ENCODE measurements around the gene SOX6. TPM values are rescaled to one million over a fixed set of nuclear protein-coding genes. Genes with fewer than 3 reads are reported as not detected.
A peak's percentile ranks its signal among the peaks of the same experiment; 100 is the strongest.

Gene SOX6
- total and polyA plus RNA-seq, 2 of the 13 experiments (the other 11 are each of a cell fraction or from before 2014, with no cell fraction given), result 2.6 to 11.2 TPM

DNA sequence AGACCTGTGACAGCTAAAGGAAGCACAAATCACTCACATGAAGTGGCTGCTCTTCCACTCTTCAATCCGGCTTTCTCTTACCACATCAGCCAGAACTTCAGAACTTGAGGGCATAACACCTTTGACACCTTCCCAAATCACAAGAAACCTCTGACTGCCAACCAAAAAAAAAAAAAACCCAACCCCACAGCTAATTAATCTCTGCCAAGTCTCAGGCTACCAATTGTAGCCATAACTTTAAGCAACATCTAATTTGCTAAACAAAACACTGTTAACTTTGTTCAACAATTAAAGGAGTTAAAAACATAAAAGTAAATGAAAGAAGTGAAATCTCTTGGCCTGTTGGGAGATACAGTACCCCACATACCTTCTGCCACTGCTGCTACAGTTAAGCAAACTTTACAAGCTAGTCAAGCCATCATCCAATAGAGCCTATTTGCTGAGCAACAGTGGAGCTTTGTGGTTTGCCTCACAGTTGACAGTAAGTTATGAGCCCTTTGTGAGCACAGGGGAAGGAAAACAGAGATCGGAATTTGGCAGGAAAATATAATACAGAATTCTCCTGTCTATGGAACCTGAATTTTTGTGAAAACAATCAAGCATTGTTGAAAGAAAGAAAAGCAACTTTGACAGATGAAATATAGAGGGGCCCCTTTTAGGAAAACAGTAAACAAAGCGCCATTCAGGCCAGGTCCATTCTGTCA lies at the start of gene SOX6 (continued):
- no peak for TF ChIP-seq SRSF9 (IDR thresholded peaks at IDR 0.05; ENCODE audit: borderline replicate concordance, insufficient read depth, low read depth, low read length, poor library complexity, severe bottlenecking)
- TF ChIP-seq ZSCAN9 (CRISPR knock-in tag; IDR thresholded peaks at IDR 0.05; ENCODE audit: borderline replicate concordance), result no peak
- TF ChIP-seq, protein P1, sequence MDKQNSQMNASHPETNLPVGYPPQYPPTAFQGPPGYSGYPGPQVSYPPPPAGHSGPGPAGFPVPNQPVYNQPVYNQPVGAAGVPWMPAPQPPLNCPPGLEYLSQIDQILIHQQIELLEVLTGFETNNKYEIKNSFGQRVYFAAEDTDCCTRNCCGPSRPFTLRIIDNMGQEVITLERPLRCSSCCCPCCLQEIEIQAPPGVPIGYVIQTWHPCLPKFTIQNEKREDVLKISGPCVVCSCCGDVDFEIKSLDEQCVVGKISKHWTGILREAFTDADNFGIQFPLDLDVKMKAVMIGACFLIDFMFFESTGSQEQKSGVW (CRISPR knock-in tag; IDR thresholded peaks at IDR 0.05; ENCODE audit: borderline replicate concordance), result no peak
- no peak for TF ChIP-seq TCF12 (IDR thresholded peaks at IDR 0.05)
- no peak for TF ChIP-seq TCF12 (CRISPR knock-in tag; IDR thresholded peaks at IDR 0.05)
- 0 out of 2 replicates have a peak, but pooled peaks have one; percentile 49 for TF ChIP-seq POLR2G (IDR thresholded peaks at IDR 0.05; ENCODE audit: low read depth, low read length)
- TF ChIP-seq HOXA5 (CRISPR knock-in tag; IDR thresholded peaks at IDR 0.05), result no peak
- TF ChIP-seq, protein P2, sequence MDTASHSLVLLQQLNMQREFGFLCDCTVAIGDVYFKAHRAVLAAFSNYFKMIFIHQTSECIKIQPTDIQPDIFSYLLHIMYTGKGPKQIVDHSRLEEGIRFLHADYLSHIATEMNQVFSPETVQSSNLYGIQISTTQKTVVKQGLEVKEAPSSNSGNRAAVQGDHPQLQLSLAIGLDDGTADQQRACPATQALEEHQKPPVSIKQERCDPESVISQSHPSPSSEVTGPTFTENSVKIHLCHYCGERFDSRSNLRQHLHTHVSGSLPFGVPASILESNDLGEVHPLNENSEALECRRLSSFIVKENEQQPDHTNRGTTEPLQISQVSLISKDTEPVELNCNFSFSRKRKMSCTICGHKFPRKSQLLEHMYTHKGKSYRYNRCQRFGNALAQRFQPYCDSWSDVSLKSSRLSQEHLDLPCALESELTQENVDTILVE (CRISPR knock-in tag; IDR thresholded peaks at IDR 0.05), result no peak
- no peak for TF ChIP-seq ZNF672 (CRISPR knock-in tag; IDR thresholded peaks at IDR 0.05)
- TF ChIP-seq, protein P3, sequence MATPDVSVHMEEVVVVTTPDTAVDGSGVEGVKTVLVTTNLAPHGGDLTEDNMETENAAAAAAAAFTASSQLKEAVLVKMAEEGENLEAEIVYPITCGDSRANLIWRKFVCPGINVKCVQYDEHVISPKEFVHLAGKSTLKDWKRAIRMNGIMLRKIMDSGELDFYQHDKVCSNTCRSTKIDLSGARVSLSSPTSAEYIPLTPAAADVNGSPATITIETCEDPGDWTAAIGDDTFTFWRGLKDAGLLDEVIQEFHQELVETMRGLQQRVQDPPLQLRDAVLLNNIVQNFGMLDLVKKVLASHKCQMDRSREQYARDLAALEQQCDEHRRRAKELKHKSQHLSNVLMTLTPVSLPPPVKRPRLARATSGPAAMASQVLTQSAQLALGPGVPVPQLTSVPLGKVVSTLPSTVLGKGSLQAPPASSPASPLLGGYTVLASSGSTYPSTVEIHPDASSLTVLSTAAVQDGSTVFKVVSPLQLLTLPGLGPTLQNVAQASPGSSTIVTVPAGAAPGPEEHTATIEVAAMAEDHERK (CRISPR knock-in tag; IDR thresholded peaks at IDR 0.05; ENCODE audit: low read depth), result no peak
- peak; percentile 58 for TF ChIP-seq TEAD3 (CRISPR knock-in tag; optimal IDR thresholded peaks at IDR 0.05; ENCODE audit: borderline replicate concordance)
- TF ChIP-seq, protein P4, sequence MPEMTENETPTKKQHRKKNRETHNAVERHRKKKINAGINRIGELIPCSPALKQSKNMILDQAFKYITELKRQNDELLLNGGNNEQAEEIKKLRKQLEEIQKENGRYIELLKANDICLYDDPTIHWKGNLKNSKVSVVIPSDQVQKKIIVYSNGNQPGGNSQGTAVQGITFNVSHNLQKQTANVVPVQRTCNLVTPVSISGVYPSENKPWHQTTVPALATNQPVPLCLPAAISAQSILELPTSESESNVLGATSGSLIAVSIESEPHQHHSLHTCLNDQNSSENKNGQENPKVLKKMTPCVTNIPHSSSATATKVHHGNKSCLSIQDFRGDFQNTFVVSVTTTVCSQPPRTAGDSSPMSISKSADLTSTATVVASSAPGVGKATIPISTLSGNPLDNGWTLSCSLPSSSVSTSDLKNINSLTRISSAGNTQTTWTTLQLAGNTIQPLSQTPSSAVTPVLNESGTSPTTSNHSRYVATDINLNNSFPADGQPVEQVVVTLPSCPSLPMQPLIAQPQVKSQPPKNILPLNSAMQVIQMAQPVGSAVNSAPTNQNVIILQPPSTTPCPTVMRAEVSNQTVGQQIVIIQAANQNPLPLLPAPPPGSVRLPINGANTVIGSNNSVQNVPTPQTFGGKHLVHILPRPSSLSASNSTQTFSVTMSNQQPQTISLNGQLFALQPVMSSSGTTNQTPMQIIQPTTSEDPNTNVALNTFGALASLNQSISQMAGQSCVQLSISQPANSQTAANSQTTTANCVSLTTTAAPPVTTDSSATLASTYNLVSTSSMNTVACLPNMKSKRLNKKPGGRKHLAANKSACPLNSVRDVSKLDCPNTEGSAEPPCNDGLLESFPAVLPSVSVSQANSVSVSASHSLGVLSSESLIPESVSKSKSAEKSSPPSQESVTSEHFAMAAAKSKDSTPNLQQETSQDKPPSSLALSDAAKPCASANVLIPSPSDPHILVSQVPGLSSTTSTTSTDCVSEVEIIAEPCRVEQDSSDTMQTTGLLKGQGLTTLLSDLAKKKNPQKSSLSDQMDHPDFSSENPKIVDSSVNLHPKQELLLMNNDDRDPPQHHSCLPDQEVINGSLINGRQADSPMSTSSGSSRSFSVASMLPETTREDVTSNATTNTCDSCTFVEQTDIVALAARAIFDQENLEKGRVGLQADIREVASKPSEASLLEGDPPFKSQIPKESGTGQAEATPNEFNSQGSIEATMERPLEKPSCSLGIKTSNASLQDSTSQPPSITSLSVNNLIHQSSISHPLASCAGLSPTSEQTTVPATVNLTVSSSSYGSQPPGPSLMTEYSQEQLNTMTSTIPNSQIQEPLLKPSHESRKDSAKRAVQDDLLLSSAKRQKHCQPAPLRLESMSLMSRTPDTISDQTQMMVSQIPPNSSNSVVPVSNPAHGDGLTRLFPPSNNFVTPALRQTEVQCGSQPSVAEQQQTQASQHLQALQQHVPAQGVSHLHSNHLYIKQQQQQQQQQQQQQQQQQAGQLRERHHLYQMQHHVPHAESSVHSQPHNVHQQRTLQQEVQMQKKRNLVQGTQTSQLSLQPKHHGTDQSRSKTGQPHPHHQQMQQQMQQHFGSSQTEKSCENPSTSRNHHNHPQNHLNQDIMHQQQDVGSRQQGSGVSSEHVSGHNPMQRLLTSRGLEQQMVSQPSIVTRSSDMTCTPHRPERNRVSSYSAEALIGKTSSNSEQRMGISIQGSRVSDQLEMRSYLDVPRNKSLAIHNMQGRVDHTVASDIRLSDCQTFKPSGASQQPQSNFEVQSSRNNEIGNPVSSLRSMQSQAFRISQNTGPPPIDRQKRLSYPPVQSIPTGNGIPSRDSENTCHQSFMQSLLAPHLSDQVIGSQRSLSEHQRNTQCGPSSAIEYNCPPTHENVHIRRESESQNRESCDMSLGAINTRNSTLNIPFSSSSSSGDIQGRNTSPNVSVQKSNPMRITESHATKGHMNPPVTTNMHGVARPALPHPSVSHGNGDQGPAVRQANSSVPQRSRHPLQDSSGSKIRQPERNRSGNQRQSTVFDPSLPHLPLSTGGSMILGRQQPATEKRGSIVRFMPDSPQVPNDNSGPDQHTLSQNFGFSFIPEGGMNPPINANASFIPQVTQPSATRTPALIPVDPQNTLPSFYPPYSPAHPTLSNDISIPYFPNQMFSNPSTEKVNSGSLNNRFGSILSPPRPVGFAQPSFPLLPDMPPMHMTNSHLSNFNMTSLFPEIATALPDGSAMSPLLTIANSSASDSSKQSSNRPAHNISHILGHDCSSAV (CRISPR knock-in tag; IDR thresholded peaks at IDR 0.05; ENCODE audit: borderline replicate concordance), result no peak
- no peak for TF ChIP-seq ZNF777 (CRISPR knock-in tag; IDR thresholded peaks at IDR 0.05)
- TF ChIP-seq FOXK1 (CRISPR knock-in tag; IDR thresholded peaks at IDR 0.05; ENCODE audit: borderline replicate concordance, low read depth), result no peak
- TF ChIP-seq, protein P5, sequence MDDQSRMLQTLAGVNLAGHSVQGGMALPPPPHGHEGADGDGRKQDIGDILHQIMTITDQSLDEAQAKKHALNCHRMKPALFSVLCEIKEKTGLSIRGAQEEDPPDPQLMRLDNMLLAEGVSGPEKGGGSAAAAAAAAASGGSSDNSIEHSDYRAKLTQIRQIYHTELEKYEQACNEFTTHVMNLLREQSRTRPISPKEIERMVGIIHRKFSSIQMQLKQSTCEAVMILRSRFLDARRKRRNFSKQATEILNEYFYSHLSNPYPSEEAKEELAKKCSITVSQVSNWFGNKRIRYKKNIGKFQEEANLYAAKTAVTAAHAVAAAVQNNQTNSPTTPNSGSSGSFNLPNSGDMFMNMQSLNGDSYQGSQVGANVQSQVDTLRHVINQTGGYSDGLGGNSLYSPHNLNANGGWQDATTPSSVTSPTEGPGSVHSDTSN (CRISPR knock-in tag; IDR thresholded peaks at IDR 0.05; ENCODE audit: borderline replicate concordance), result no peak
